Fibroblast of lung (primary cell): Measurements from ENCODE around the gene PRSS12. TPM values are rescaled to one million over a fixed set of nuclear protein-coding genes. Genes with fewer than 3 reads are reported as not detected.

ENCODE experiments used
- DNase-seq, 2 donors: peaks; one replicate each; pipeline versions ENCODE4 v3.0.0 to v3.0.0-alpha.2; 2010; ENCODE audit warnings: low read depth in 2 of 2
- H2AFZ ChIP-seq: 2 replicates; pipeline ENCODE4 v1.5.1; 2012; ENCODE audit warnings: low read length, control low read depth, inconsistent platforms
- H3K27ac ChIP-seq: 2 replicates; pipeline ENCODE4 v1.5.1; 2011; ENCODE audit warnings: low read length, control low read depth; ENCODE audit not compliant: insufficient read depth
- H3K27me3 ChIP-seq: 2 replicates; pipeline ENCODE4 v1.5.1; 2011; ENCODE audit warnings: mild to moderate bottlenecking, low read length; ENCODE audit not compliant: control insufficient read depth, insufficient read depth
- H3K36me3 ChIP-seq: 2 replicates; pipeline ENCODE4 v1.5.1; 2011; ENCODE audit warnings: low read length; ENCODE audit not compliant: control insufficient read depth, insufficient read depth
- H3K4me1 ChIP-seq: 2 replicates; pipeline ENCODE4 v1.5.1; 2011; ENCODE audit warnings: low read length; ENCODE audit not compliant: control insufficient read depth, insufficient read depth; ENCODE audit errors: extremely low read depth
- H3K4me2 ChIP-seq: 2 replicates; pipeline ENCODE4 v1.5.1; 2011; ENCODE audit warnings: low read length, control low read depth; ENCODE audit not compliant: insufficient read depth; ENCODE audit errors: extremely low read depth
- H3K4me3 ChIP-seq, 4 experiments: fragments of 200-600 bp in 1 of 4; sonication (generic) in 1 of 4; replicated peaks in 1 of 4; 2 replicates each; pipeline ENCODE4 v1.5.1; 2011 to 2016; ENCODE audit warnings: low read length in 4 of 4, low read depth in 3 of 4, mild to moderate bottlenecking in 3 of 4, control low read depth in 2 of 4, inconsistent platforms in 1 of 4, mixed read lengths in 1 of 4; ENCODE audit not compliant: insufficient read depth in 1 of 4; ENCODE audit errors: control extremely low read depth in 1 of 4
- H3K79me2 ChIP-seq: 2 replicates; pipeline ENCODE4 v1.5.1; 2012; ENCODE audit warnings: mild to moderate bottlenecking, low read length, inconsistent platforms; ENCODE audit not compliant: control insufficient read depth, insufficient read depth
- H3K9ac ChIP-seq: 2 replicates; pipeline ENCODE4 v1.5.1; 2011; ENCODE audit warnings: mild to moderate bottlenecking, low read length, control low read depth; ENCODE audit not compliant: insufficient read depth
- H3K9me3 ChIP-seq: 2 replicates; pipeline ENCODE4 v1.5.1; 2012; ENCODE audit warnings: low read depth, low read length; ENCODE audit not compliant: control insufficient read depth, insufficient read depth
- H4K20me1 ChIP-seq: 2 replicates; pipeline ENCODE4 v1.5.1; 2011; ENCODE audit warnings: low read length; ENCODE audit not compliant: control insufficient read depth, insufficient read depth; ENCODE audit errors: extremely low read depth
- CTCF ChIP-seq, 2 donors: IDR thresholded peaks in 1 of 2; conservative IDR thresholded peaks in 1 of 2; 1 replicate in 1 of 2; 2 replicates in 1 of 2; pipeline ENCODE4 v1.5.1; 2011 to 2012; ENCODE audit warnings: low read length in 2 of 2, control low read depth in 1 of 2, inconsistent platforms in 1 of 2, low read depth in 1 of 2, mild to moderate bottlenecking in 1 of 2
- EZH2 ChIP-seq: IDR thresholded peaks from 2 replicates; pipeline ENCODE4 v1.5.1; 2012; ENCODE audit warnings: low read length, control low read depth, mild to moderate bottlenecking; ENCODE audit errors: missing control alignments
- polyA plus RNA-seq, 2 donors: library from polyadenylated mRNA; depleted of rRNA in 1 of 2; stranded (reverse) in 1 of 2; unstranded in 1 of 2; fragments of >200 nt; gene quantifications; 2 replicates each; pipeline ENCODE4 v1.2.1, GENCODE V29; 2011 to 2012; ENCODE audit warnings: missing spikeins in 1 of 2
- total RNA-seq: library from RNA; depleted of rRNA; stranded (reverse); fragments of >200 nt; gene quantifications from 2 replicates; pipeline ENCODE4 v1.2.1, GENCODE V29; 2014

The PRSS12 gene
- total and polyA plus RNA-seq, 2 donors (not counting 1 experiment from before 2014, with no cell fraction given), result 59.9 to 104 TPM

- Histone ChIP-seq H3K9ac (no peak overlapping the region), H2AFZ (no peak overlapping the region), H3K27me3 (no peaks in the 10 kb centered on the region), H3K4me2 (no peak overlapping the region), H3K36me3 (peaks cover 4% of the 10 kb centered on the region), H3K4me3 (no peak overlapping the region), H3K27ac (no peak overlapping the region), H3K4me1 (peaks cover 11% of the 10 kb centered on the region), H3K9me3 (no peaks in the 10 kb centered on the region), H4K20me1 (no peaks in the 10 kb centered on the region), H3K79me2 (peaks cover 3% of the 10 kb centered on the region)
- no peak for TF ChIP-seq EZH2
- TF ChIP-seq CTCF (conservative IDR thresholded peaks at IDR 0.05 in 1 of 2, IDR thresholded peaks at IDR 0.05 in 1 of 2; ENCODE audit: low read depth in 1 of 2, low read length in 2 of 2), result no peak
- DNase-seq, result no peak
Observed at GRCh38 chr4:118329849-118330248, 23.0 kb downstream of the PRSS12 start.

- no peak overlapping the region for H2AFZ ChIP-seq
- H3K4me1 ChIP-seq, result peaks cover 13% of the 10 kb centered on the region
- H3K27ac ChIP-seq, result no peak overlapping the region
- DNase-seq, result peak in 1 of 2 donors; percentile 39
- H3K27me3 ChIP-seq, result no peaks in the 10 kb centered on the region
- H3K36me3 ChIP-seq, result peaks cover 4% of the 10 kb centered on the region
- H3K9me3 ChIP-seq, result no peaks in the 10 kb centered on the region
- no peaks in the 10 kb centered on the region for H3K79me2 ChIP-seq
- H3K9ac ChIP-seq, result no peak overlapping the region
- H3K4me2 ChIP-seq, result peak overlapping the region; percentile 35
- H3K4me3 ChIP-seq, result no peak overlapping the region
- no peaks in the 10 kb centered on the region for H4K20me1 ChIP-seq
- TF ChIP-seq EZH2 (no peak), CTCF (conservative IDR thresholded peaks at IDR 0.05 in 1 of 2, IDR thresholded peaks at IDR 0.05 in 1 of 2; ENCODE audit: low read depth in 1 of 2, low read length in 2 of 2) (no peak)
Observed at GRCh38 chr4:118327554-118328241, 25.1 kb downstream of the PRSS12 start.

GRCh38 chr4:118326585-118326984 lies 26.2 kb downstream of the PRSS12 start:
- Histone ChIP-seq H3K4me3 (no peak overlapping the region), H3K9me3 (no peaks in the 10 kb centered on the region), H3K27me3 (no peaks in the 10 kb centered on the region), H3K36me3 (peaks cover 4% of the 10 kb centered on the region), H3K79me2 (no peaks in the 10 kb centered on the region), H3K4me2 (no peak overlapping the region), H4K20me1 (no peaks in the 10 kb centered on the region), H3K27ac (no peak overlapping the region), H3K9ac (no peak overlapping the region), H2AFZ (no peak overlapping the region), H3K4me1 (peaks cover 13% of the 10 kb centered on the region)
- DNase-seq, result no peak
- TF ChIP-seq EZH2 (no peak), CTCF (conservative IDR thresholded peaks at IDR 0.05 in 1 of 2, IDR thresholded peaks at IDR 0.05 in 1 of 2; ENCODE audit: low read depth in 1 of 2, low read length in 2 of 2) (no peak)
